HEK293 (cell line): ENCODE results near the gene KRT74.

Experiments used
- CTCF ChIA-PET: fragments of 350-600 bp; formaldehyde crosslinking; extraction: SDS; loops from one replicate; lab custom pipeline; 2021; ENCODE audit warnings: antibody characterized with exemption; lab: Yijun Ruan, JAX
- POLR2A ChIA-PET: fragments of 300-600 bp; formaldehyde crosslinking; extraction: SDS; loops from one replicate; lab custom pipeline; 2020; ENCODE audit warnings: antibody characterized with exemption, inconsistent platforms; lab: Yijun Ruan, JAX
- H3K27ac ChIP-seq: fragments of 200-500 bp; sonication (Bioruptor generic); 2 replicates; pipeline ENCODE4 v1.5.1; 2014; ENCODE audit warnings: low read depth, low read length, control low read depth, inconsistent platforms; ENCODE audit errors: extremely low read depth
- H3K36me3 ChIP-seq, 2 experiments: fragments of 200-500 bp in 1 of 2; sonication (Bioruptor generic) in 1 of 2; 1 replicate in 1 of 2; 2 replicates in 1 of 2; pipeline ENCODE4 v1.5.1; 2014 to 2017; ENCODE audit warnings: inconsistent platforms in 2 of 2, low read length in 2 of 2; ENCODE audit not compliant: control insufficient read depth in 2 of 2, insufficient read depth in 1 of 2
- H3K4me1 ChIP-seq: fragments of 200-500 bp; sonication (Bioruptor generic); 2 replicates; pipeline ENCODE4 v1.5.1; 2014; ENCODE audit warnings: mild to moderate bottlenecking, low read length, inconsistent platforms; ENCODE audit not compliant: control insufficient read depth, insufficient read depth
- H3K4me3 ChIP-seq: 2 replicates; pipeline ENCODE4 v1.5.1; 2011; ENCODE audit warnings: low read depth, mild to moderate bottlenecking, control low read depth, low read length, moderate library complexity
- H3K9me3 ChIP-seq: fragments of 200-500 bp; sonication (Bioruptor generic); 2 replicates; pipeline ENCODE4 v1.5.1; 2014; ENCODE audit warnings: low read depth, low read length, inconsistent platforms; ENCODE audit not compliant: control insufficient read depth, insufficient read depth
- GLI4 ChIP-seq: fragments of 450-650 bp; formaldehyde crosslinking; IDR thresholded peaks from 2 replicates; pipeline ENCODE4 v1.5.1; 2016; ENCODE audit warnings: missing biosample characterization, missing genetic modification characterization
- KLF16 ChIP-seq: fragments of 450-650 bp; formaldehyde crosslinking; IDR thresholded peaks from 2 replicates; pipeline ENCODE4 v1.5.1; 2017; ENCODE audit warnings: missing biosample characterization, missing genetic modification characterization
- KLF7 ChIP-seq: fragments of 450-650 bp; formaldehyde crosslinking; IDR thresholded peaks from 2 replicates; pipeline ENCODE4 v1.5.1; 2016; ENCODE audit warnings: missing biosample characterization, missing genetic modification characterization, borderline replicate concordance
- MYNN ChIP-seq: fragments of 450-650 bp; formaldehyde crosslinking; IDR thresholded peaks from 2 replicates; pipeline ENCODE4 v1.5.1; 2016; ENCODE audit warnings: missing biosample characterization, missing genetic modification characterization, borderline replicate concordance
- OSR2 ChIP-seq: fragments of 450-650 bp; formaldehyde crosslinking; IDR thresholded peaks from 2 replicates; pipeline ENCODE4 v1.5.1; 2016; ENCODE audit warnings: missing biosample characterization, missing genetic modification characterization
- YY1 ChIP-seq: fragments of 450-650 bp; formaldehyde crosslinking; IDR thresholded peaks from 2 replicates; pipeline ENCODE4 v1.5.1; 2018; ENCODE audit warnings: missing biosample characterization, missing genetic modification characterization
- ZBTB20 ChIP-seq: fragments of 450-650 bp; formaldehyde crosslinking; IDR thresholded peaks from 2 replicates; pipeline ENCODE4 v1.5.1; 2016; ENCODE audit warnings: missing biosample characterization, missing genetic modification characterization
- ZFP3 ChIP-seq: fragments of 450-650 bp; formaldehyde crosslinking; IDR thresholded peaks from 2 replicates; pipeline ENCODE4 v1.5.1; 2016; ENCODE audit warnings: low read depth, missing biosample characterization, missing genetic modification characterization
- ZFP37 ChIP-seq: fragments of 450-650 bp; formaldehyde crosslinking; IDR thresholded peaks from 2 replicates; pipeline ENCODE4 v1.5.1; 2016; ENCODE audit warnings: missing biosample characterization, missing genetic modification characterization
- ZNF133 ChIP-seq: fragments of 450-650 bp; formaldehyde crosslinking; IDR thresholded peaks from 2 replicates; pipeline ENCODE4 v1.5.1; 2016; ENCODE audit warnings: missing biosample characterization, missing genetic modification characterization
- ZNF146 ChIP-seq: fragments of 450-650 bp; formaldehyde crosslinking; IDR thresholded peaks from 2 replicates; pipeline ENCODE4 v1.5.1; 2016; ENCODE audit warnings: missing biosample characterization, missing genetic modification characterization
- ZNF19 ChIP-seq: fragments of 450-650 bp; formaldehyde crosslinking; IDR thresholded peaks from 2 replicates; pipeline ENCODE4; 2016; ENCODE audit warnings: missing biosample characterization, missing genetic modification characterization, low read depth
- ZNF221 ChIP-seq: fragments of 450-650 bp; formaldehyde crosslinking; IDR thresholded peaks from 2 replicates; pipeline ENCODE4 v1.5.1; 2017; ENCODE audit warnings: missing biosample characterization, missing genetic modification characterization, borderline replicate concordance
- ZNF501 ChIP-seq: fragments of 450-650 bp; formaldehyde crosslinking; IDR thresholded peaks from 2 replicates; pipeline ENCODE4 v1.5.1; 2016; ENCODE audit warnings: missing biosample characterization, missing genetic modification characterization
- ZNF544 ChIP-seq: fragments of 450-650 bp; formaldehyde crosslinking; IDR thresholded peaks from 2 replicates; pipeline ENCODE4 v1.5.0; 2017; ENCODE audit warnings: missing biosample characterization, missing genetic modification characterization
- ZNF549 ChIP-seq: fragments of 450-650 bp; IDR thresholded peaks from 2 replicates; pipeline ENCODE4 v1.5.1; 2018; ENCODE audit warnings: missing biosample characterization, missing genetic modification characterization, mild to moderate bottlenecking, inconsistent platforms, moderate library complexity
- ZNF621 ChIP-seq: fragments of 450-650 bp; formaldehyde crosslinking; IDR thresholded peaks from 2 replicates; pipeline ENCODE4 v1.5.1; 2017; ENCODE audit warnings: missing biosample characterization, missing genetic modification characterization
- ZNF768 ChIP-seq: fragments of 450-650 bp; formaldehyde crosslinking; IDR thresholded peaks from 2 replicates; pipeline ENCODE4 v1.5.1; 2018; ENCODE audit warnings: missing biosample characterization, mild to moderate bottlenecking, missing genetic modification characterization
- ZXDB ChIP-seq: fragments of 450-650 bp; formaldehyde crosslinking; IDR thresholded peaks from 2 replicates; pipeline ENCODE4 v1.5.1; 2016; ENCODE audit warnings: missing biosample characterization, missing genetic modification characterization
- TF ChIP-seq, protein P1 (sequence below): fragments of 450-650 bp; formaldehyde crosslinking; optimal IDR thresholded peaks from 2 replicates; pipeline ENCODE3; 2016; ENCODE audit warnings: missing biosample characterization, mild to moderate bottlenecking, missing genetic modification characterization
- TF ChIP-seq, protein P2 (sequence below): fragments of 450-650 bp; formaldehyde crosslinking; IDR thresholded peaks from 2 replicates; pipeline ENCODE4 v1.5.1; 2016; ENCODE audit warnings: missing biosample characterization, missing genetic modification characterization
- TF ChIP-seq, protein P3 (sequence below): fragments of 450-650 bp; formaldehyde crosslinking; IDR thresholded peaks from 2 replicates; pipeline ENCODE4 v1.5.1; 2016; ENCODE audit warnings: missing biosample characterization, missing genetic modification characterization
- TF ChIP-seq, protein P4 (sequence below): fragments of 450-650 bp; formaldehyde crosslinking; IDR thresholded peaks from 2 replicates; pipeline ENCODE4 v1.5.1; 2016; ENCODE audit warnings: missing biosample characterization, missing genetic modification characterization
- TF ChIP-seq, protein P5 (sequence below): fragments of 450-650 bp; formaldehyde crosslinking; IDR thresholded peaks from 2 replicates; pipeline ENCODE4 v1.5.1; 2017; ENCODE audit warnings: missing biosample characterization, mild to moderate bottlenecking, missing genetic modification characterization, moderate library complexity
- TF ChIP-seq, protein P6 (sequence below): fragments of 450-650 bp; formaldehyde crosslinking; IDR thresholded peaks from 2 replicates; pipeline ENCODE4 v1.5.1; 2017; ENCODE audit warnings: missing biosample characterization, missing genetic modification characterization

The KRT74 gene

DNA sequence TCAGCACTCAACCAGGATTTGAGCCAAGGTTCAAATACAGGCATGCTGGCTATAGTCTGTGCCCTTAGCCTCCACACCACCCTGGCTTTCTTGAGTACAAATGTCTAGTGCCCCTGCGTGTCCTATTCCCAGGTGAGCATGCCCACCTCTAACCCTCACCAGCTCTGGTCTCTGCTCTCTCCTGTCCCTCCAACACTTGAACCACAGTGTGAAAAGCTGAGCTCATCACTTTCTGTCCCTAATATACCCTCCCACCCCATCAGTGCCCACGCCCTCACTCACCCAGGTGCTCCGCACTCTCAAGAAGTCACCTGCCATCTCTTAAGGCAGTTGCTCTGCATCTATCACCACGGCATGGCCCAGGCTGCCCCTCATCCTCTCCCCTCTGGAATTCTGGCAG, 13.7 kb downstream of the KRT74 start:
- CTCF ChIA-PET: interaction anchor here (0.7 to 1.3 kb wide), 3 partner anchors 17 to 306 kb away, joined by 3 to 4 read pairs (median 3); no protein-coding TSS in a partner anchor
- Histone ChIP-seq H3K9me3 (no peaks in the 10 kb centered on the region), H3K4me3 (no peak overlapping the region), H3K36me3 (no peaks in the 10 kb centered on the region), H3K4me1 (no peaks in the 10 kb centered on the region), H3K27ac (no peak overlapping the region)
- POLR2A ChIA-PET: no interaction called here
- TF ChIP-seq, protein P1, sequence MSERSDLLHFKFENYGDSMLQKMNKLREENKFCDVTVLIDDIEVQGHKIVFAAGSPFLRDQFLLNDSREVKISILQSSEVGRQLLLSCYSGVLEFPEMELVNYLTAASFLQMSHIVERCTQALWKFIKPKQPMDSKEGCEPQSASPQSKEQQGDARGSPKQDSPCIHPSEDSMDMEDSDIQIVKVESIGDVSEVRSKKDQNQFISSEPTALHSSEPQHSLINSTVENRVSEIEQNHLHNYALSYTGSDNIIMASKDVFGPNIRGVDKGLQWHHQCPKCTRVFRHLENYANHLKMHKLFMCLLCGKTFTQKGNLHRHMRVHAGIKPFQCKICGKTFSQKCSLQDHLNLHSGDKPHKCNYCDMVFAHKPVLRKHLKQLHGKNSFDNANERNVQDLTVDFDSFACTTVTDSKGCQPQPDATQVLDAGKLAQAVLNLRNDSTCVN (tag by site-specific recombination): no peak
- TF ChIP-seq ZFP37 (tag by site-specific recombination) (no peak), ZNF621 (tag by site-specific recombination) (no peak), ZNF549 (tag by site-specific recombination) (no peak), ZXDB (no peak), ZBTB20 (tag by site-specific recombination) (no peak), ZNF768 (tag by site-specific recombination) (no peak), KLF7 (tag by site-specific recombination) (no peak)
- TF ChIP-seq, protein P2, sequence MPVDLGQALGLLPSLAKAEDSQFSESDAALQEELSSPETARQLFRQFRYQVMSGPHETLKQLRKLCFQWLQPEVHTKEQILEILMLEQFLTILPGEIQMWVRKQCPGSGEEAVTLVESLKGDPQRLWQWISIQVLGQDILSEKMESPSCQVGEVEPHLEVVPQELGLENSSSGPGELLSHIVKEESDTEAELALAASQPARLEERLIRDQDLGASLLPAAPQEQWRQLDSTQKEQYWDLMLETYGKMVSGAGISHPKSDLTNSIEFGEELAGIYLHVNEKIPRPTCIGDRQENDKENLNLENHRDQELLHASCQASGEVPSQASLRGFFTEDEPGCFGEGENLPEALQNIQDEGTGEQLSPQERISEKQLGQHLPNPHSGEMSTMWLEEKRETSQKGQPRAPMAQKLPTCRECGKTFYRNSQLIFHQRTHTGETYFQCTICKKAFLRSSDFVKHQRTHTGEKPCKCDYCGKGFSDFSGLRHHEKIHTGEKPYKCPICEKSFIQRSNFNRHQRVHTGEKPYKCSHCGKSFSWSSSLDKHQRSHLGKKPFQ (tag by site-specific recombination): no peak

DNA sequence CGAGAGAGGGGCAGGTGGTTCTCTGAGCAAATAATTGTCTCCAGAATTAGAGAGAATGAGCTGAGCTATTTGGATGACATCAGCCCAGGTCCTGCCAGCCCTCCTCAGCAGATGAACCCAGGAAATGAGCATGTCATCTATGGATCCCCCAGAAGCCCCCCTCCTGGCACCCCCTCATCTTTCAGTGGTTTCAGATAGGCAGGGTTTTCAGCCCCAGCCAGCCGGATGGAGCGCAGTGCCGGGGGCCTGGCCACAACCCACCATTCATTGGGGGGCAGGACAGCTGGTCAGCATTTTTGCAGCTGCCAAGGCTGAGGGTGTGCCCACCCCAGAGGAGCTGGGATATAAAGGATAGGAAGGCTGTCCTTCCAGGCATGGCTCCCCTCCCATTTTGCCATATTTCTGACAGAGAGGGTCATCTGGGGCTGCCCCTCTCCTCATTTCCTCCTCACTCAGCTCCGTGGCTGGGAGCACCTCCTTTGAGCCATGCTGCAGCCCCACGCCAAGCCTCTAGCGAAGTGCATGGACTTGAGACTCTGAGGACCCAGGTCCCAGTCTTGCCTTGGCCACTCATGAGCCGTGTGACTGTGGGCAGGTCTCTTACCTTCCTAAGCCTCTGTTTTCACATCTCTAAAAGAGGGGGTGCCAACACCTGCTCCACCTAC, 14.7 kb downstream of the KRT74 start:
- CTCF ChIA-PET: interaction anchor here (0.7 kb wide), 1 partner anchor 158 kb away, joined by 3 read pairs; no protein-coding TSS in a partner anchor
- TF ChIP-seq ZNF221 (tag by site-specific recombination) (no peak), MYNN (tag by site-specific recombination) (no peak), ZNF19 (tag by site-specific recombination) (no peak), KLF16 (tag by site-specific recombination) (no peak), ZNF133 (tag by site-specific recombination) (no peak), ZFP3 (tag by site-specific recombination) (no peak), ZNF768 (tag by site-specific recombination) (no peak), ZNF501 (tag by site-specific recombination) (no peak), YY1 (tag by site-specific recombination) (no peak), ZNF544 (tag by site-specific recombination) (no peak), GLI4 (tag by site-specific recombination) (no peak), OSR2 (no peak), ZNF146 (tag by site-specific recombination) (no peak)
- TF ChIP-seq, protein P3, sequence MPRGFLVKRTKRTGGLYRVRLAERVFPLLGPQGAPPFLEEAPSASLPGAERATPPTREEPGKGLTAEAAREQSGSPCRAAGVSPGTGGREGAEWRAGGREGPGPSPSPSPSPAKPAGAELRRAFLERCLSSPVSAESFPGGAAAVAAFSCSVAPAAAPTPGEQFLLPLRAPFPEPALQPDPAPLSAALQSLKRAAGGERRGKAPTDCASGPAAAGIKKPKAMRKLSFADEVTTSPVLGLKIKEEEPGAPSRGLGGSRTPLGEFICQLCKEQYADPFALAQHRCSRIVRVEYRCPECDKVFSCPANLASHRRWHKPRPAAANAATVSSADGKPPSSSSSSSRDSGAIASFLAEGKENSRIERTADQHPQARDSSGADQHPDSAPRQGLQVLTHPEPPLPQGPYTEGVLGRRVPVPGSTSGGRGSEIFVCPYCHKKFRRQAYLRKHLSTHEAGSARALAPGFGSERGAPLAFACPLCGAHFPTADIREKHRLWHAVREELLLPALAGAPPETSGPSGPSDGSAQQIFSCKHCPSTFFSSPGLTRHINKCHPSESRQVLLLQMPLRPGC (tag by site-specific recombination): no peak
- TF ChIP-seq, protein P4, sequence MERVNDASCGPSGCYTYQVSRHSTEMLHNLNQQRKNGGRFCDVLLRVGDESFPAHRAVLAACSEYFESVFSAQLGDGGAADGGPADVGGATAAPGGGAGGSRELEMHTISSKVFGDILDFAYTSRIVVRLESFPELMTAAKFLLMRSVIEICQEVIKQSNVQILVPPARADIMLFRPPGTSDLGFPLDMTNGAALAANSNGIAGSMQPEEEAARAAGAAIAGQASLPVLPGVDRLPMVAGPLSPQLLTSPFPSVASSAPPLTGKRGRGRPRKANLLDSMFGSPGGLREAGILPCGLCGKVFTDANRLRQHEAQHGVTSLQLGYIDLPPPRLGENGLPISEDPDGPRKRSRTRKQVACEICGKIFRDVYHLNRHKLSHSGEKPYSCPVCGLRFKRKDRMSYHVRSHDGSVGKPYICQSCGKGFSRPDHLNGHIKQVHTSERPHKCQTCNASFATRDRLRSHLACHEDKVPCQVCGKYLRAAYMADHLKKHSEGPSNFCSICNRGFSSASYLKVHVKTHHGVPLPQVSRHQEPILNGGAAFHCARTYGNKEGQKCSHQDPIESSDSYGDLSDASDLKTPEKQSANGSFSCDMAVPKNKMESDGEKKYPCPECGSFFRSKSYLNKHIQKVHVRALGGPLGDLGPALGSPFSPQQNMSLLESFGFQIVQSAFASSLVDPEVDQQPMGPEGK: no peak
- TF ChIP-seq, protein P5, sequence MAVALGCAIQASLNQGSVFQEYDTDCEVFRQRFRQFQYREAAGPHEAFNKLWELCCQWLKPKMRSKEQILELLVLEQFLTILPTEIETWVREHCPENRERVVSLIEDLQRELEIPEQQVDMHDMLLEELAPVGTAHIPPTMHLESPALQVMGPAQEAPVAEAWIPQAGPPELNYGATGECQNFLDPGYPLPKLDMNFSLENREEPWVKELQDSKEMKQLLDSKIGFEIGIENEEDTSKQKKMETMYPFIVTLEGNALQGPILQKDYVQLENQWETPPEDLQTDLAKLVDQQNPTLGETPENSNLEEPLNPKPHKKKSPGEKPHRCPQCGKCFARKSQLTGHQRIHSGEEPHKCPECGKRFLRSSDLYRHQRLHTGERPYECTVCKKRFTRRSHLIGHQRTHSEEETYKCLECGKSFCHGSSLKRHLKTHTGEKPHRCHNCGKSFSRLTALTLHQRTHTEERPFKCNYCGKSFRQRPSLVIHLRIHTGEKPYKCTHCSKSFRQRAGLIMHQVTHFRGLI (tag by site-specific recombination): no peak
- TF ChIP-seq, protein P6, sequence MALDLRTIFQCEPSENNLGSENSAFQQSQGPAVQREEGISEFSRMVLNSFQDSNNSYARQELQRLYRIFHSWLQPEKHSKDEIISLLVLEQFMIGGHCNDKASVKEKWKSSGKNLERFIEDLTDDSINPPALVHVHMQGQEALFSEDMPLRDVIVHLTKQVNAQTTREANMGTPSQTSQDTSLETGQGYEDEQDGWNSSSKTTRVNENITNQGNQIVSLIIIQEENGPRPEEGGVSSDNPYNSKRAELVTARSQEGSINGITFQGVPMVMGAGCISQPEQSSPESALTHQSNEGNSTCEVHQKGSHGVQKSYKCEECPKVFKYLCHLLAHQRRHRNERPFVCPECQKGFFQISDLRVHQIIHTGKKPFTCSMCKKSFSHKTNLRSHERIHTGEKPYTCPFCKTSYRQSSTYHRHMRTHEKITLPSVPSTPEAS: no peak

More for the DNA sequence above, 14.7 kb downstream of the KRT74 start:
- H3K27ac ChIP-seq: no peak overlapping the region
- H3K4me1 ChIP-seq: no peaks in the 10 kb centered on the region
- H3K4me3 ChIP-seq: no peak overlapping the region
- POLR2A ChIA-PET: no interaction called here
- no peaks in the 10 kb centered on the region for H3K36me3 ChIP-seq
- H3K9me3 ChIP-seq: no peaks in the 10 kb centered on the region
